CD4-positive, alpha-beta T cell treated with Interleukin-4 for 1 hour (primary cell): ENCODE data around the gene ZNF112.
"Not testable (repeated sequence)": the region's sequence is repeated elsewhere in the genome, so short reads cannot be mapped to it uniquely, and the experiment has no call there.

ENCODE experiments used
- DNase-seq, 2 donors: peaks; one replicate each; pipeline ENCODE4 v3.0.0-alpha.2; 2020 to 2022

ZNF112 gene

DNA sequence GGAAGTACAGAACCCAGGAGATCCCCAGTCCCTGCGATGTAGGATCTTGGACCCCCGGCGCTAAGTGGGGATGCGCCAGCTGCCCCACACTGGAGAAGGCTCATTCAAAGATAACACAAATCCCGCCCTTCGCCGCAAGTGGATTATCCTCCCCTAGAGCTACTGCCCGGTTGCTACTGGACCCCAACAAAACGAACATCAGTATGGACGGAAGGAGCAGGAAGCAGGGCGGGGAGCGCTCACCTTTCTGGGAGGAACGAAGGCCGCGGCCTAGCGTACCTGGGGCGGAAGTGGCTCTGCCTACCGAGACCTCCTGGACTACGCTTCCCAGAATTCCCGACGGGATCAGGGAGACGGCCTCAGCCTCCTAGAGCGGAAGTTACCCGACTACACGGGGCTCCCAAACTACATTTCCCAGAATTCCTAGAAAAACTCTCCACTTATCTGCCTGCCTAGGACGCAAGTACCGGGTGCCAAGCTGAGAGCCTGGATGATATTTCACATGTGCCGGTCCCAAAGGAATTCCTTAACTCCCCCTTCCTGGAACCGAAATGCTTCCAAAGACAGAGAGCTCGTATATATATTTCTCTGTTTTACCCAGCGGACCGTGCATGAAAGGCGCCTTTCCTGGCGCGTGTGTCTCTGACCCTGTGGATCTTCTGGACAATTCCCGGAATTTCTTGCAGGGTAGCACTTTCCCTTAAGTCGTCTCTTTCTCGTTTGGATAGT, at the start of gene ZNF112:
ZNF112 (minus strand) TSS at position 298 of the 729 bp plus-strand sequence. CDS start 16,141 bp downstream, outside the sequence.
- DNase-seq: peak in 1 of 2 donors; percentile 43

DNA sequence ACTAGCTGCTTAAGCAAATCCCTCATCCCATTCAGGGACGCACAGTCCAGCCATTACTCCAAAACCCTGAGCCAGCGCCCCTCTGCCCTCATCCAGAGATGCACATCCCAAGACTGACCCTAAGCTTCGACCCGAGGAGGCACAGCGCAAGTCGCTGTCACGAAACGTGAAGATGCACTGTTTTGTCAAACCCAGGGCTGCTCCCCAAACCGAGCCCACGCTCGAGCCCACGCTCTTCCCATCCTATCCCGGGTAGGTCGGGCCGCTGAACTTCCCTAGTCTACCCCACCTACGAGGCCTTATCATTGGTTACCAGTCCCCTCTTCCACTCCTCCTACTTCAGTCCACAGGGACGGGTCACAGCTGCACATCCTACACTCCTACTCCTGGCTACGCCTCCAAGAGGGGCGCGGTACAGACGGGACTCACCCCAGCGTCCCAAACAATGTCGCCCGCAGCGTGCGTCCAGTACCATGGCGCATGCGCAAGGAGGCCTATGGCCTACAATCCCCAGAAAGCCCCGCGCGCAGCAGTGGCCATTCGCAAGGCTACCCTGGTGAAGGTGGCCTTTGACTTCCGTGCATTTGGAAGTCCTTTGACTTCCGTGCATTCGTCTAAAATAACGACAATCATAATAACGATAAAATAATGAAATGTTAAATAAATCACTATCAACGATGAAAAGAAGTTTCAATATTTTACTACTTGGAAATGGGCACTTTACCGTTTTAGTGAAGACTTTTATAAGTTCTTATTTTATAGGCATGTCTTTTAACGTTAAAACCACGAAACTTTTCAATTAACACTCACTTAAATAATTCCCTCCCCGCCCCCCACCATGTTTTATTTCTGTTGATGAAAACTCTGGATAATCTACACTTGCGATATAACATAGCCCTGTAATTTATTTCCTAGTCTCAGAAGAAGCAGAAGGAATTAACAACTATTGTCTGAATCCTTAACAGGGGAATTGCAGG, 44.9 kb upstream of the ZNF112 start, which contains the start of gene ZNF285:
ZNF285 (minus strand) TSS at position 470 of the 977 bp plus-strand sequence. CDS start 4,395 bp downstream, outside the sequence.
- peak; percentile 77 to 87 for DNase-seq

DNA sequence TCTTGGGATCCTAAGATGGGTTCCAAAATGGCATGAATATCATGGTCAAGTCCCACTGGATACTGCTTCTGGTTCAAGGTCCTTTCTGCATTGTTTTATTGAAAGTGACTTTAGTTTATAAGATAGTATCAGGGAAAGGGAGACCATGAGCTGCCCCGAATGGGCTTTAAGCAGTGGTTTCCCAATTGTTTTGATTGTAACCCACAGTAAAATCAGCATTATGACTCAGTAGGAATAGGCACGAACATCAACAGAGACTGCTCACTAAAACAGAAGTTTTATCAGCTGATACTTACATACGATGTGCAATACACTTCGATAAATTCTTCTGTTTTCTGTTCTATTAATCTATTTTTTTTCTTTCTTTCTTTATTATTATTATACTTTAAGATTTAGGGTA, 32.8 kb upstream of the ZNF112 start:
- not testable (repeated sequence) for DNase-seq

DNA sequence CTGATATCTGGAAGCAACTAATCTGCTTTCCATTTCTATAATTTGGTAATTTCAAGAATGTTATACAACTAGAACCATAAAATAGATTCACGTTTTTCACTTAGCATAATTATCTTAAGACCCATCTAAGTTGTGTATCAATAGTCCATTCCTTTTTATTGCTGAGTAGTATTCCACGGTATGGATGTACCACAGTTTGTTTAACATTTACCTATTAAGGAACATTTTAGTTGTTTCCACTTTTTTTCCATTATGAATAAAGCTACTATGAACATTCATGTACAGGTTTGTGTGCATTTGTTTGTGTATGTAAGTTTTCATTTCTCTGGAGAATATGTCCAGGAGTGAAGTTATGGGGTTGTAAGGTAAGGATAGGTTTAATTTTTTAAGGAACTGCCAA, 18.3 kb upstream of the ZNF112 start:
- no peak for DNase-seq

DNA sequence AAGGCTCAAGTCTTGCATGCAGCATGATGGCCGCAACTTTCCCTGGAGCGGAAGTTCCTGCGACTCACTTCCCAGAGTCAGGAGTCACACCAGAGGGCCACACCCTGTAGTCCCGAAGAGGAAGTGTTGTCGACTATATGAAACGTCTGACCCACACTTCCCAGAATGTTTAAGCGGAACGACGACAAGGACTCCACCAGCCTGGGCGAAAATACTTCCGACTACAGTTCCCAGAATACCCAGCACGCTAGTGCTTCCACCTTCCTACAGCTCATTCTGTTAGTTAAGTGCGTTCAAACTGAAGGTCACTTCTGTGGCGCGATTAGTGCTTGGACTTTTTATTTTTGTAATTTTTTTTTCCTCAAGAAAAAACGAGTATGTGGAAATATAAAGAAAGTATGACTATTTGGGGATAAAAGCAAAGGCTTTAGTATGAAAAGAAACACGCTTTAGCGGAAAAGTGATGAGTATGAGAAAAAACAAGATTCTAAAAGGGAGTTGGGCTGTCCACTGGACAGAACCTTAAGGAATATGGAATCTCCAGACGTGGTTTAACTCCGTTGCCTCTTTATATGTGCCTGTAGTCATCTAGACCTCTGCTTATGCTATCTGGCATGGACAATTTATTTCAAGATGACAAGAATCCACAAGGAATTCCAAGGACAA, 15.5 kb upstream of the ZNF112 start:
- no peak for DNase-seq

DNA sequence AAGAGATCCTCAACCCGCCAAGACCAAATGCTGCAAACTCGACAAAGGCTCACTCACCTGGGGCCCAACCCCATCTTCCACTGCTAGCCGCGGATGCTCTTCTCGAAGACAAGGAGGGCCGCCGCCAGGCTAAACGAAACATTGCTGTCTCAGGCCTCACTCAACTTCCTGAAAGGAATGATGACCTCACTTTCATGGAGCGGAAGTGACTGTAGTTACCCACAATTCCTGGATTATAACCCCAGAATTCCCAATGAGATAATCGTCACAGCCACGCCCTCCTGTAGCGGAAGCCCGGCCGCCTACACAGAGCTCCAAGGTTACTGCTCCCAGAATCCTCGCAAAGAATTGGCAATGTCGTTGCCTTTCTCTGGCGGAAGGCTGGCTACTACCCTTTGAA, 10.5 kb upstream of the ZNF112 start:
- no peak for DNase-seq

DNA sequence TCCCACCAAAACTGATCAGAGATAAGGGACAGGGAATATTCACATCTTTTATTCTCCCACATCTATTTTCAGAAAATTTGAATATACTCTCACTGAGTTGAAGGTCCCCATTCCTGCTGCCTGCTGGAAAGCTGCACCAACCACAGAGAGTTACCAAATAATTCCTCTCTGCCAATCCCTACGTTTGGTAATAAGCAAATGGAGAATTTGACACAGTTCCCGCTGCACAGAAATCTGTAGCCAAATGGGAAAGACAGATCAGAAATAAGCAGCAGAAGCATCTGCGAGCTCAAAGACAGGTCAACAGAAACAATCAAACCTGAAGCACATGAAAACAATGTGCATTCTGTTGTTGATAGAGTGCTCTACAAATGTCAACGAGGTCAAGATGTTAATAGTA, 9.9 kb downstream of the ZNF112 start:
- DNase-seq: no peak

DNA sequence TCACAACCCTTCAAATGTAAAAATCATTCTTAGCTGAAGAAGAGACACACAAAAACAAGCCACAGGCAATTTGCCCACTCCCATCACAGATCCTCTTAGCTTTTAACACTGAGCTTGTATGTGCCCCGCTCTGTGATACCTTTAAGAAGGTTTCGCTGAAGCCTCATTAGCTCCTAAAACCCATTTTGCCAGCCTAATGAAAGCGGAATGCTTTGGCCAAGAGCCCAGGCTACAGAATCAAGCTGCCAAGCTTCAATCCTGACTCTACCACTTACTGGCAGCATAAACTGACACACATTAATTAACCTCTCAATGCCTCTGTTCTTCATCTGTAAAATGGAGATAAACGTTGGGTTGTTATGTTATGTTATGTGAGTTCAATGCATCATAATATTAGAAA, 10.5 kb downstream of the ZNF112 start:
- no peak for DNase-seq

DNA sequence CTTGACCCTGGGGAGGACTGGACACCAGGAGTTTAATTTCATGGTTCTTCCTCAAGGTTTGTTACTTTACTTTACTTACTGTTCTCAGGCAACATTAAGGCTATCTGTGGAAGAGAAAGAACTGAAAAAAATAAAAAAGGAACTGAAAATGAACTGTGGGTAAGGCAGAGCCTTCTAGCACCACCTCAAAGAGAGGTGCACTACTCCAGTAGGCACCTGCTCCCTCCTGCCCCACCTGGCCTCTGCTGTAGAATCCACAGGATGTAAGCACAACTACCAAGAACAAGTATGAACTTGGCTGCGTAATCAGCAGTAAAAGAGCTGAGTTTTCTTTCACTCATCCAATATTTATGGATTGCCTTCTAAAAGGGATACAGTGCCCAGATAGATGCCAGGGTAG, 12.2 kb downstream of the ZNF112 start:
- DNase-seq: peak in 1 of 2 donors; percentile 13

DNA sequence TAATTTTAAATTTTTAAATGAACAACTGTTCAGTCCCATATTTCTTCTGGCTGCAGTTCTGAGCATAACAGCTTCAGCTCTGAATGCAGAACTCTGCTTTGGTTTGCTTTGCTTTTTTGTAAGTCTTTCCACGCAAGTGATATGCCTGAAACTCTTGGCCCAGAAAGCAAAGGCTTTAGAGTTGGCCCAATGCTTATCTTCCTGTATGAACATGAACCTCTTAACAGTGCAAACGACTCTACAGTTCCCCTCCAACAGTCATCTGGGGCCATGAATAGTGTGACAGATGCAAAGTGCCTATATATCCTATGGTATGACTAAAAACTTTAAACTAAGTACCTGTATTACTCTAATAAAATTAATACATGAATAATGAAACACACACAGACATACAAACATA, 14.7 kb downstream of the ZNF112 start:
- DNase-seq: no peak

DNA sequence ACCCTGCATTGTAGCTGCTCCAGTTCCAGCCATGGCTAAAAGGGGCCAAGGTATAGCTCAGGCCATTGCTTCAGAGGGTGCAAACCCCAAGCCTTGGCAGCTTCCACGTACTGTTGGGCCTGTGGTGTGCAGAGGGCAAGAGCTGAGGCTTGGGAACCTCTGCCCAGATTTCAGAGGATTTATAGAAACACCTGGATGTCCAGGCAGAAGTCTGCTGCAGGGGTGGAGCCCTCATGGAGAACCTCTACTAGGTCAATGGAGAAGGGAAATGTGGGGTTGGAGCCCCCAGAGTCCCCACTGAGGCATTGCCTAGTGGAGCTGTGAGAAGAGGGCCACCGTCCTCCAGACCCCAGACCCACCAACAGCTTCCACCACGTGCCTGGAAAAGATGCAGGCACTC, 21.8 kb downstream of the ZNF112 start:
- not testable (repeated sequence) for DNase-seq

DNA sequence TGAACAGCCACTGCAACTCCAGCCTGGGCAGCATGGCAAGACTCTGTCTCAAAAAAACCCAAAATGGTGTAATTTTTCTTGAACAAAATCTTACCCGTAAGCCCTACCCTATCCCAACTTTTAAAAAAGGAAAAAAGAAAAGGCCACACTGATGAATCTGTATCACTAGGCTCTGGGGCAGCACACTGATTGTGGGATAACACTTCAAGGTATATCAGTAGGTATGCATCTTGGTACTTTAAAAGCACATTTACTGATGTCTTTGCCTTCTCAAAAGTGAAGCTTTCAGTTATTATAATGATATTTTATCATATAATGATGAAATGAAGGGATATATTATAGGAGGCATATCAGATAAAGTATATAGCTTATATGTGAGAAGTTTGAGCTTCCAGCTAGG, 24.3 kb downstream of the ZNF112 start:
- no peak for DNase-seq

DNA sequence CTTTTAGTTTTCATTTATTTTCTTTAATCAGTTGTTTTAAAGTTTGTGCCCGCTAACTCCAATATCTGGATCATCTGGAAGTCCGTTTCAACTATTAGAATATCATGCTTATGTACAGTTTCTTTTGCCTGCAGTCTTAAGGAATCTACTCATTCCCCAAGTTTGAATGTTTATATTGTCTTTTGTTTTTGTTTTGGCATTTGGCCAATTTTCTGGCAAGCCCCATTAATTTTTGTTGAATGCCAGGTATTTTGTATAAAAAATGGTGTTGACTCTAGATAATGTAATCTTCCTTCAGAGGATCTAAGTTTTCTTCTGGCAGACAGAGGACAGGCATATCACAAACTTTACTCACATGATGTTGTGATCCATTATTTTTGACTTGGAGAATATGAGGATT, 40.6 kb downstream of the ZNF112 start:
- no peak for DNase-seq

DNA sequence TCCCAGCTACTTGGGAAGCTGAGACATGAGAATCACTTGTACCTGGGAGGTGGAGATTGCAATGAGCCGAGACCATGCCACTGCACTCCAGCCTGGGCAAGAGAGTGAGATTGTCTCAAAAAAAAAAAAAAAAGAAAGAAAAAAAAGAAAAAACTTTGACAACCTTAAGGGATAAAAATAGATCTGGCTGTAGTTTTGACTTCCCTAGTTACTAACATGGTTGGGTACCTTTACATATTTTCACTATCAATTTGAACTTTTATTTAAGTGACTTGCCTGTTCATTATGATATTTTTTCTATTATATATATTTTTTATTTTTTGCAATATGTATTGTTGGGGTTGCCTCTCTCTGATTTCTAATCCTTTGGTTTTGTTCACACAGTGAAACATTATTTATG, 43.2 kb downstream of the ZNF112 start:
- no peak for DNase-seq

DNA sequence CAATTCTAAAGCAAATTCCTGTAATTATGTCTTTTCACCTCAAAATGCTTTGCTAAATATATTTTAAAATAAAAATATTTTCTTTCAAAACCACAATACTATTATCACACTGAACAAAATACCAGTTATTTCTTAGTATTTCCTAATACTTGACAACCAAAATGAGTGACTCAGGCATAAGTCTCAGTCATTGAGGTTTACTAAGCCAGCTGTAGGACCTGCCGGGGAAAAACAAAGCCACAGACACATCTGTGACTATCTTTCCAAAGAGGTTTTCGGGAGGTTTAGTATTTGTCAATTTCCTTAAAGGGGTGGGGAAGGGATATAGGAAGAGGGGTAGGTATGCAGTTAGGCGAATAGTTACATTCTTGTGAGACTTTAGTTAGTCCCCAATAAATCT, 48.5 kb downstream of the ZNF112 start:
- DNase-seq: no peak

DNA sequence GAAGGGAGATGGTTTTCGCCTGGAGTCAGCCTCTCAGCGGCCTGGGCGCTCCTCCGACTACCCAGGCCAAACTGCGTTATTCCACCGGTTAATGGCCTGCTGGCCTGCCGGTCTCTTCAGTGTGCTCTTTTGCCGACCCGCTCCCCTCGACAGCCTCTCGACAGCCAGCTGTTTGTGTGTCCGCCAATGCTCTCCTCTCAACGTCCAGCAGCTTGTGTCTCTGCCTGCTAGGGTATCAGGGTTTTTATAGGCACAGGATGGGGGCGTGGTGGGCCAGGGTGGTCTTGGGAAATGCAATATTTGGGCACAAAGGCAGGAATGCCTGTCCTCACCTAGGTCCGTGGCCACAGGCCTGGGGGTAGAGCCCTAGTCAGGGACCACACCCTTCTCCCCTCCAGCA, 50.2 kb downstream of the ZNF112 start:
- DNase-seq: no peak

DNA sequence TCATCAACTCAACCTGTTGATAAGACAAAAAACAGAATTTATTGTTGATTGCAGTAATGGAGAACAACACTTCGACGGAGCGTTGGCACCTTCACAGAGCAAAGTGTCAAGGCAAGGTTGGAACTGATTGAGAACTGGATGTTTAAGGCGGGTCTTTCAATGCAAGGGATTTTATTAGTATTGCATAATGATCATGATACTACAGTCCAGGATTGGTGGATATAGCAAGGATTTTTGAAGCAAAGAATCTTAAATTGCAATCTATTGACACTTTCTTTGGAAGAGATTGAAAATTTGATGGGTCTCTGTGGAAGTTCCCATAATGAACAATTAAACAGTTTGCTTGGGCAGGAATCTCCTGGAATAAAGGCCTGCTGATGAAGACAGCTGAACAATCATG, 51.0 kb downstream of the ZNF112 start:
- no peak for DNase-seq

DNA sequence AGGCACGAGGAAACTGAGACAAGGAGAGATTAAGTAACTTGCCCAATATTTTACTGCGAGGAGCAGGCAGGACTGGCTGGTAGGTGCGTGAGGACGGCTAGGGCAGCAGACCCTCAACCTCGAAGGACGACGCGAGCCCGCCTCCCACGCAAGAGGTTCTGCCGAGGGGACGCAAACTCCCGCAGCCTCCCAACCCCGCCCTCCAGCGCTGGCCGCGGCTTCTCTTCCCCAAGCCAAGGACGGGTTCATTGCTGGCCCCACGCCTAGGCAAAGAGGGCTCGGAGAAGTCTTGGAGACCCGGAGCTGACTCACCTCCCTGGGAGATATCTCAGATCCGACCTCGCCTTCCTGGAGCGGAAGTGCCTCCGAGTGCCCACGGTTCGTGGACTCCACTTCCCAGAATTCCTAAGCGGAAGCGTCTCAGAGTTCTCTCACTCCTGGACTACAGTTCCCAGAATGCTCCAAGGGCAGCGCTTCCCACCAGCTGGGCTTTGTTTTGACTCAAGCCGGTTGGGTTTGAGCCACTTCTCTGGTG, 51.8 kb downstream of the ZNF112 start, which contains the start of gene ZNF235:
ZNF235 (minus strand) TSS at position 367 of the 535 bp plus-strand sequence. CDS start 1,621 bp downstream, outside the sequence.
- peak; percentile 81 to 84 for DNase-seq

DNA sequence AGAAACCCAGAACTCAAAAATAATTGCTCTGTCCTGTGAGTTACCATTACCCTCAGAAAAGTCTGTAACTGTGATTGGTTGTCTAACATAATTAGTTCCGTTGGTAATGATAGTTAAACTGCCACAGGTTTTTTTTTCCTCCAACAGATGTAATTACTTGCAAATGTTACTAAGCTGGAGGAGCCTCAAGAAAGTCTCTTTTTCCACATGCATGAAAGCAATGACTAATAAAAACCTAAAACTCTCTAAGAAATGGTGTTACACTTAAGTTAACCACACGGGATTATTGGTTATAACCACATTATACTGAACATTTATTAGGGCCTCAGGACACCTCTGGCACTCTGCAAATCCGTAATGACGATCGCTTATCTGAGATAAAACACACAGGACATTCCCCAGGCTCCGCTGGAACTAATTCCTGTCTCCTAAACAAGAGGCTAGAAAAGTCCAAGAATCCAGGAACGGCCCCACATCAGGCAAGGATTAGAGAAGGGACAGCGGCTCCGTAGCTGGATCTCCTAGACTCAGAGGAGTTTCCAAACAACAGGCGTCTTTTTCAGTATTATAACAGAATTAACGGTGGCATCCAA, 52.4 kb downstream of the ZNF112 start:
- DNase-seq: no peak

DNA sequence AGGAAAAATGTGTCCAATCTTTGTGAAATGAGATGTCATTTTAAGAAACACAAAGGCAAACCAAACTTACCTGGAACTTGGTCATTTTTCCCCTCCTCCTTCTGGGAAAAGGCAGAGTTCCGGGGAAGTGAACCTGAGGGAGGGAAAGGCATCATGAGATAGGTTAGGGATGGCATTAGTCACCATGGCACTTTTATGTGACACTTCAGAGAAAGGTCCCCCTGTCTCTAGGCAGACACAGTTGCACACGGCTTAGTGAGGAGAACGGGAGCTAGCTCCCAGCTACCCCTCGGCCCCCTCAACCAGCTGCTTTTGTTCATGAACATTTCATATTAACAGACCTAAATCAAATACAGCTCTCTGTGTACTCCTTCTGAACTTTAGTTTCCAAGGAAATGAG, 53.2 kb downstream of the ZNF112 start:
- no peak for DNase-seq

DNA sequence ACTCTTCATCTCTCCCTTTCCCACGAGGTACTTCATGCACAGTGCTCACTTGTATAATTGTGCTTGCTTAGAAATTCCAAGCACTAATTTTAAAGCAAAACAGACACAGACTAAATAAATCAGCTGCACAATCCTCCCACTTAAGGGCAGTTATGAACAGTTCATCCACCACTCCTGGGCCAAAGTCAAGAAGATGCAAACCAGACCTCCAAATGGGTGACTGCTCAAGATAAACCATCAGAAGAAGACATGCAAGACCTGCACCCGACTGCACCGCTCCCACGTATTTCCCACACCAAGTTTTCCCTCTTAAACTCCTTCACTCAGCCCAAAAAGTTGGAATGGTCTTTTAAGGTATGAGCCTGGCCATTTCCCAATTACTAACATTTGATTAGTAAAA, 71.5 kb downstream of the ZNF112 start:
- no peak for DNase-seq

DNA sequence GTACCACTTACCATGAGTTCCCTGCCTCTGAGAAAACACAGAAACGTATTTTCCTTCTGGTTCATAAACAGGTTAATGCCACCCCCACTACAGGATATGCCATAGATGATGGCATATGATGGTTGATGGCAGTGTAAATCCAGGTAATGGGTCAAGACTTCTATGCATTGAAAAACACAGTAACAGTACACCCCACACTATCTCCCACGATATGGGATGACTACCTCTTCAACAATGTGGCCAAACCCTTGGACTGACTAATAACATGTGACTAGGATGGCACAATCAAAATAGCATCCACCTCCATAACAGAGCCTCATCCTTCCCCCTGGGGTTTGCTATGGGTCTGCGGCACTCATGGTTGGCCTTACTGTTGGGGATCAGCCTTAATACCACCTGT, 73.6 kb downstream of the ZNF112 start:
- DNase-seq: no peak
